Endothelial cell of umbilical vein (primary cell): ENCODE data around the gene EDARADD. TPM values are rescaled to one million over a fixed set of nuclear protein-coding genes. Genes with fewer than 3 reads are reported as not detected.
A peak's percentile ranks its signal among the peaks of the same experiment; 100 is the strongest.

ENCODE experiments used
- BruUV-seq: library from RNA; stranded (reverse); fragments of 400-500 nt; replicated peaks from 2 replicates; lab custom pipeline; 2021; lab: Mats Ljungman, UMichigan
- CTCF ChIA-PET: fragments of 300-600, 350-600 bp; sonication (Branson Sonifier 250); formaldehyde crosslinking; loops from one replicate; lab custom pipeline; 2021; ENCODE audit warnings: antibody characterized with exemption, inconsistent platforms; lab: Charles Lee
- POLR2A ChIA-PET: fragments of 300-600, 350-600 bp; sonication (Branson Sonifier 250); formaldehyde crosslinking; loops from one replicate; lab custom pipeline; 2021; ENCODE audit warnings: antibody characterized with exemption, inconsistent platforms; lab: Charles Lee
- DNase-seq: peaks from one replicate; pipeline ENCODE4 v3.0.0-alpha.2; 2011; ENCODE audit warnings: low read depth, low spot score
- FAIRE-seq: peaks from 2 replicates; lab custom pipeline; 2011; peaks lifted over from hg19 to GRCh38; lab: Jason Lieb, UNC
- H2AFZ ChIP-seq: 2 replicates; pipeline ENCODE4 v1.6.0; 2012; ENCODE audit warnings: low read depth, low read length, control low read depth, inconsistent platforms
- H3K27ac ChIP-seq: 2 replicates; pipeline ENCODE4 v1.5.1; 2011; ENCODE audit warnings: low read depth, mild to moderate bottlenecking, control low read depth, low read length, moderate library complexity; ENCODE audit not compliant: insufficient read depth
- H3K27me3 ChIP-seq, 2 experiments: 2 replicates each; pipeline versions ENCODE4 v1.6.0 to v1.6.1; 2011; ENCODE audit warnings: low read length in 2 of 2, mixed read lengths in 1 of 2; ENCODE audit not compliant: control insufficient read depth in 2 of 2, insufficient read depth in 2 of 2
- H3K36me3 ChIP-seq, 2 experiments: 2 replicates in 1 of 2; 3 replicates in 1 of 2; pipeline ENCODE4 v1.5.1; 2011; ENCODE audit warnings: low read length in 2 of 2, mild to moderate bottlenecking in 1 of 2, moderate library complexity in 1 of 2; ENCODE audit not compliant: control insufficient read depth in 2 of 2, insufficient read depth in 2 of 2; ENCODE audit errors: extremely low read depth in 1 of 2
- H3K4me1 ChIP-seq: 3 replicates; pipeline ENCODE4 v1.5.1; 2011; ENCODE audit warnings: mild to moderate bottlenecking, low read length; ENCODE audit not compliant: control insufficient read depth, insufficient read depth; ENCODE audit errors: extremely low read depth
- H3K4me2 ChIP-seq: 2 replicates; pipeline ENCODE4 v1.6.1; 2011; ENCODE audit warnings: low read length, control low read depth, mixed read lengths; ENCODE audit not compliant: insufficient read depth
- H3K4me3 ChIP-seq, 3 experiments: fragments of 200-600 bp in 1 of 3; sonication (generic), shearing (Covaris generic) in 1 of 3; replicated peaks in 1 of 3; 2 replicates each; pipeline ENCODE4 v1.5.1; 2011 to 2016; ENCODE audit warnings: control low read depth in 3 of 3, low read length in 3 of 3, mild to moderate bottlenecking in 2 of 3, inconsistent platforms in 1 of 3, low read depth in 1 of 3, moderate library complexity in 1 of 3; ENCODE audit not compliant: insufficient read depth in 1 of 3
- H3K79me2 ChIP-seq: 2 replicates; pipeline ENCODE4 v1.6.0; 2012; ENCODE audit warnings: low read length, inconsistent platforms; ENCODE audit not compliant: control insufficient read depth, insufficient read depth
- H3K9ac ChIP-seq: replicated peaks from 2 replicates; pipeline ENCODE3; 2011; ENCODE audit warnings: low read length, control low read depth; ENCODE audit not compliant: insufficient read depth; ENCODE audit errors: extremely low read depth
- H3K9me1 ChIP-seq: replicated peaks from 3 replicates; pipeline ENCODE4 v1.6.0; 2011; ENCODE audit warnings: mild to moderate bottlenecking, low read length; ENCODE audit not compliant: control insufficient read depth, insufficient read depth; ENCODE audit errors: extremely low read depth
- H3K9me3 ChIP-seq: replicated peaks from 2 replicates; pipeline ENCODE4 v1.5.1; 2012; ENCODE audit warnings: low read length, inconsistent platforms; ENCODE audit not compliant: control insufficient read depth, insufficient read depth
- H4K20me1 ChIP-seq: replicated peaks from 2 replicates; pipeline ENCODE3; 2011; ENCODE audit warnings: mild to moderate bottlenecking, low read length; ENCODE audit not compliant: control insufficient read depth, insufficient read depth; ENCODE audit errors: extremely low read depth
- CTCF ChIP-seq, 2 donors: IDR thresholded peaks; 1 replicate in 1 of 2; 2 replicates in 1 of 2; pipeline ENCODE4 v1.5.1; 2011; ENCODE audit warnings: low read length in 2 of 2, mild to moderate bottlenecking in 2 of 2, moderate library complexity in 2 of 2, control low read depth in 1 of 2, inconsistent platforms in 1 of 2, low read depth in 1 of 2; ENCODE audit not compliant: insufficient read depth in 1 of 2; ENCODE audit errors: extremely low read depth in 1 of 2
- FOS ChIP-seq: IDR thresholded peaks from 2 replicates; pipeline ENCODE4 v1.6.1; 2011; ENCODE audit warnings: mild to moderate bottlenecking, low read length, moderate library complexity, borderline replicate concordance; ENCODE audit not compliant: insufficient read depth
- GATA2 ChIP-seq: IDR thresholded peaks from 2 replicates; pipeline ENCODE4 v1.7.0; 2011; ENCODE audit warnings: low read depth, mild to moderate bottlenecking, moderate library complexity, mixed read lengths, low read length; ENCODE audit not compliant: insufficient read length, insufficient read depth
- JUN ChIP-seq: IDR thresholded peaks from 2 replicates; pipeline ENCODE4 v1.6.1; 2011; ENCODE audit warnings: borderline replicate concordance, low read depth; ENCODE audit not compliant: insufficient read length, insufficient read depth
- MAX ChIP-seq: IDR thresholded peaks from 2 replicates; pipeline ENCODE4 v1.6.1; 2011; ENCODE audit not compliant: insufficient read depth, insufficient read length
- MYC ChIP-seq: IDR thresholded peaks from one replicate; pipeline ENCODE4 v1.6.1; 2011; ENCODE audit warnings: mild to moderate bottlenecking, low read depth, low read length
- POLR2A ChIP-seq: IDR thresholded peaks from 2 replicates; pipeline ENCODE4 v1.6.1; 2012; ENCODE audit warnings: low read depth, mild to moderate bottlenecking, control low read depth, low read length
- POLR2AphosphoS5 ChIP-seq: IDR thresholded peaks from 2 replicates; pipeline ENCODE4 v1.6.1; 2012; ENCODE audit warnings: low read depth, mild to moderate bottlenecking, control low read depth, low read length, moderate library complexity; ENCODE audit not compliant: insufficient read depth
- dilution Hi-C: fragments of 300-500 bp; cut with MboI; formaldehyde crosslinking; loops from one replicate; pipeline ENCODE4 v1.15.0; 2019; ENCODE audit warnings: low sequenced_read_pairs; ENCODE audit not compliant: extremely low pct_ligation_motif_present
- intact Hi-C: fragments of 100-400 bp; cut with micrococcal nuclease; formaldehyde crosslinking; loops from one replicate; pipeline ENCODE4 v1.10.0; 2022
- polyA plus RNA-seq, 4 experiments: library from polyadenylated mRNA; depleted of rRNA in 3 of 4; stranded (reverse) in 3 of 4; unstranded in 1 of 4; fragments of >200 nt; gene quantifications; 2 replicates each; pipeline versions ENCODE4 v1.2.1 to v1.2.3, GENCODE V29; 2011 to 2012; ENCODE audit warnings: missing spikeins in 1 of 4
- total RNA-seq: library from RNA; stranded (reverse); gene quantifications from 2 replicates; pipeline ENCODE4 v1.2.3, GENCODE V29; 2021

The EDARADD gene
- total and polyA plus RNA-seq, 2 donors (not counting 3 experiments of a cell fraction or from before 2014, with no cell fraction given) = not detected

- TF ChIP-seq CTCF (IDR thresholded peaks at IDR 0.05; ENCODE audit: extremely low read depth in 1 of 2, insufficient read depth in 1 of 2, low read depth in 1 of 2, low read length in 2 of 2) (peak in 1 of 2 donors; percentile 4), POLR2A (no peak), POLR2AphosphoS5 (no peak), FOS (no peak)
- no peak overlapping the region for H3K4me2 ChIP-seq
- ChIA-PET POLR2A (no interaction called here), CTCF (interaction anchor here (1.1 to 1.4 kb wide), 3 partner anchors 15 to 235 kb away, joined by 3 to 4 read pairs (median 3); partner anchors contain the start of gene EDARADD)
- H2AFZ ChIP-seq = no peak overlapping the region
- no peaks in the 10 kb centered on the region for H3K9me3 ChIP-seq
- dilution Hi-C loops = no loop called here
- no peaks in the 10 kb centered on the region for H3K36me3 ChIP-seq
- H3K27me3 ChIP-seq = no peaks in the 10 kb centered on the region
- no peaks in the 10 kb centered on the region for H3K79me2 ChIP-seq
- H3K4me1 ChIP-seq = no peaks in the 10 kb centered on the region
- no peak for DNase-seq
- no peak overlapping the region for H3K4me3 ChIP-seq
- no TSS peak for BruUV-seq
- no peaks in the 10 kb centered on the region for H3K9me1 ChIP-seq
- no peak overlapping the region for H3K27ac ChIP-seq
- intact Hi-C loops = no loop called here
- no peak overlapping the region for H3K9ac ChIP-seq
- H4K20me1 ChIP-seq = no peaks in the 10 kb centered on the region
- FAIRE-seq = no peak
Measured at GRCh38 chr1:236345728-236346127, 48.4 kb upstream of the EDARADD start.

GRCh38 chr1:236348071-236348470 is 46.0 kb upstream of the EDARADD start:
- Histone ChIP-seq H3K9me3 (no peaks in the 10 kb centered on the region), H3K4me3 (no peak overlapping the region), H4K20me1 (no peaks in the 10 kb centered on the region), H3K9me1 (no peaks in the 10 kb centered on the region), H2AFZ (no peak overlapping the region), H3K36me3 (no peaks in the 10 kb centered on the region), H3K27ac (no peak overlapping the region), H3K9ac (no peak overlapping the region), H3K27me3 (no peaks in the 10 kb centered on the region), H3K4me2 (no peak overlapping the region), H3K4me1 (no peaks in the 10 kb centered on the region), H3K79me2 (no peaks in the 10 kb centered on the region)
- DNase-seq = no peak
- FAIRE-seq = no peak
- CTCF ChIA-PET = no interaction called here
- TF ChIP-seq JUN = no peak
- no peak for TF ChIP-seq POLR2A
- TF ChIP-seq CTCF (IDR thresholded peaks at IDR 0.05; ENCODE audit: extremely low read depth in 1 of 2, insufficient read depth in 1 of 2, low read depth in 1 of 2, low read length in 2 of 2) = no peak
- TF ChIP-seq MYC = no peak
- TF ChIP-seq GATA2 = no peak
- no peak for TF ChIP-seq POLR2AphosphoS5
- no peak for TF ChIP-seq MAX
- TF ChIP-seq FOS = no peak
- no TSS peak for BruUV-seq
- dilution Hi-C loops (no loop called here), intact Hi-C loops (no loop called here)
- POLR2A ChIA-PET = no interaction called here
